Forelimb muscle (tissue), 1 donor: ENCODE measurements around the gene TERF2IP. TPM values are rescaled to one million over a fixed set of nuclear protein-coding genes. Genes with fewer than 3 reads are reported as not detected.

Experiments
- polyA plus RNA-seq: library from polyadenylated mRNA; unstranded; fragments of 120-200 nt; gene quantifications from one replicate; pipeline ENCODE4 v1.2.1, GENCODE V29; 2013; ENCODE audit not compliant: insufficient read length

TERF2IP gene
- polyA plus RNA-seq, 1 donor, result 59.1 TPM

Other genes with a start within 250 kb of the TERF2IP start
- 72.9 TPM for gene CFDP1, start 214.3 kb upstream of the TERF2IP start, polyA plus RNA-seq
- gene TMEM170A, start 183.1 kb upstream of the TERF2IP start, polyA plus RNA-seq, result 18.6 TPM
- gene CHST6, start 152.3 kb upstream of the TERF2IP start, polyA plus RNA-seq, result 2.1 TPM
- gene CHST5, start 111.7 kb upstream of the TERF2IP start, polyA plus RNA-seq, result 0.27 TPM
- gene TMEM231, start 91.5 kb upstream of the TERF2IP start, polyA plus RNA-seq, result 6.1 TPM
- 118 TPM for gene GABARAPL2, start 81.4 kb upstream of the TERF2IP start, polyA plus RNA-seq
- 31.7 TPM for gene ADAT1, start 24.5 kb upstream of the TERF2IP start, polyA plus RNA-seq
- 127 TPM for gene KARS1, start 108 bp upstream of the TERF2IP start, polyA plus RNA-seq
- gene CPHXL2, start 29.2 kb downstream of the TERF2IP start, polyA plus RNA-seq, result not detected
- not detected for gene DUXB, start 53.7 kb downstream of the TERF2IP start, polyA plus RNA-seq
- gene CPHXL, start 78.7 kb downstream of the TERF2IP start, polyA plus RNA-seq, result not detected